ENCODE measurements around the gene MAP2. TPM values are rescaled to one million over a fixed set of nuclear protein-coding genes. Genes with fewer than 3 reads are reported as not detected.

MAP2 gene
- total RNA-seq, 1 experiment from 2014 or later, result 7.4 TPM

GRCh38 chr2:209624192-209624938 lies 200.5 kb downstream of the MAP2 start:
- intact Hi-C loops (cut with micrococcal nuclease), result no loop called here
- Histone ChIP-seq H3K4me1 (ENCODE audit: control insufficient read depth in 1 of 2, insufficient read depth in 2 of 2, low read length in 2 of 2) (peaks cover 2 to 4% of the 10 kb centered on the region in 2 experiments; a peak in 3 of 4 replicates), H4K20me1 (ENCODE audit: insufficient read depth) (no peaks in the 10 kb centered on the region), H3K9me3 (ENCODE audit: control insufficient read depth in 1 of 2, insufficient read depth in 1 of 2, low read depth in 1 of 2, low read length in 2 of 2) (no peaks in the 10 kb centered on the region), H3K79me2 (ENCODE audit: insufficient read depth, low read length) (no peaks in the 10 kb centered on the region), H2AFZ (ENCODE audit: low read depth, low read length, poor library complexity, severe bottlenecking) (no peak overlapping the region), H3K4me2 (ENCODE audit: low read length) (no peak overlapping the region), H3K36me3 (ENCODE audit: control insufficient read depth in 1 of 2, insufficient read depth in 2 of 2, low read length in 2 of 2) (no peaks in the 10 kb centered on the region), H3K9ac (ENCODE audit: low read length) (no peak overlapping the region), H3K27ac (ENCODE audit: low read depth, low read length) (no peak overlapping the region), H3K9me2 (ENCODE audit: insufficient read depth) (no peaks in the 10 kb centered on the region), H3K27me3 (ENCODE audit: insufficient read depth, low read length) (no peaks in the 10 kb centered on the region), H3K4me3 (replicated peaks in 1 of 2; ENCODE audit: low read depth in 1 of 2, low read length in 2 of 2) (no peak overlapping the region)
- ChIA-PET RAD21 (ENCODE audit: low non-redundant PET in 1 of 2, low total read pairs in 2 of 2, uncharacterized antibody in 2 of 2, unreplicated experiment in 2 of 2) (no interaction called here), POLR2A (no interaction called here), CTCF (no interaction called here)
- ATAC-seq (no peak), DNase-seq (ENCODE audit: low read depth, low spot score) (no peak)
- no peak for TF ChIP-seq JUND (IDR thresholded peaks at IDR 0.05)
- no peak for TF ChIP-seq CTCF (IDR thresholded peaks at IDR 0.05 in 2 of 3, conservative IDR thresholded peaks at IDR 0.05 in 1 of 3; ENCODE audit: borderline replicate concordance in 1 of 3, insufficient read depth in 1 of 3, low read depth in 2 of 3, low read length in 2 of 3)
- TF ChIP-seq FOSL1 (IDR thresholded peaks at IDR 0.05; ENCODE audit: low read depth), result no peak
- BruUV-seq (replicated peaks), result no TSS peak

GRCh38 chr2:209629597-209629996 lies 205.8 kb downstream of the MAP2 start:
- Histone ChIP-seq H3K79me2 (ENCODE audit: insufficient read depth, low read length) (no peaks in the 10 kb centered on the region), H3K36me3 (ENCODE audit: control insufficient read depth in 1 of 2, insufficient read depth in 2 of 2, low read length in 2 of 2) (no peaks in the 10 kb centered on the region), H3K27ac (ENCODE audit: low read depth, low read length) (no peak overlapping the region), H3K9me3 (ENCODE audit: control insufficient read depth in 1 of 2, insufficient read depth in 1 of 2, low read depth in 1 of 2, low read length in 2 of 2) (no peaks in the 10 kb centered on the region), H3K4me2 (ENCODE audit: low read length) (peak overlapping the region; percentile 37; the same call in 1 of the 2 replicates), H4K20me1 (ENCODE audit: insufficient read depth) (no peaks in the 10 kb centered on the region), H3K27me3 (ENCODE audit: insufficient read depth, low read length) (no peaks in the 10 kb centered on the region), H3K9me2 (ENCODE audit: insufficient read depth) (no peaks in the 10 kb centered on the region), H3K9ac (ENCODE audit: low read length) (no peak overlapping the region), H3K4me1 (ENCODE audit: control insufficient read depth in 1 of 2, insufficient read depth in 2 of 2, low read length in 2 of 2) (peaks cover 8 to 12% of the 10 kb centered on the region in 2 experiments), H3K4me3 (replicated peaks in 1 of 2; ENCODE audit: low read depth in 1 of 2, low read length in 2 of 2) (no peak overlapping the region), H2AFZ (ENCODE audit: low read depth, low read length, poor library complexity, severe bottlenecking) (no peak overlapping the region)
- ChIA-PET POLR2A (no interaction called here), CTCF (no interaction called here), RAD21 (ENCODE audit: low non-redundant PET in 1 of 2, low total read pairs in 2 of 2, uncharacterized antibody in 2 of 2, unreplicated experiment in 2 of 2) (no interaction called here)
- ATAC-seq, result peak; percentile 47; the same call in 1 of the 2 replicates
- no TSS peak for BruUV-seq (replicated peaks)
- intact Hi-C loops (cut with micrococcal nuclease), result no loop called here
- no peak for DNase-seq (ENCODE audit: low read depth, low spot score)
- TF ChIP-seq JUND (IDR thresholded peaks at IDR 0.05) (peak; percentile 23; the same call in 1 of the 2 replicates), ZNF274 (IDR thresholded peaks at IDR 0.05; ENCODE audit: low read depth, low read length) (no peak), FOSL1 (IDR thresholded peaks at IDR 0.05; ENCODE audit: low read depth) (0 out of 2 replicates have a peak, but pooled peaks have one; percentile 29)
